ENCODE data around the gene SLCO4A1.
A peak's percentile ranks its signal among the peaks of the same experiment; 100 is the strongest.

The SLCO4A1 gene

GRCh38 chr20:62606551-62607201, 35.6 kb upstream of the SLCO4A1 start:
- DNase-seq, result peak; percentile 11 to 36

GRCh38 chr20:62607366-62608217, 34.7 kb upstream of the SLCO4A1 start:
- no peak for DNase-seq

- DNase-seq, result no peak
These were observed 34.1 kb upstream of the SLCO4A1 start for GRCh38 chr20:62608218-62608565.

- DNase-seq, result no peak
These were observed 33.0 kb upstream of the SLCO4A1 start for GRCh38 chr20:62609279-62609720.

- DNase-seq, result no peak
These were observed 32.2 kb upstream of the SLCO4A1 start for GRCh38 chr20:62609811-62610757.

GRCh38 chr20:62611012-62611411, 31.3 kb upstream of the SLCO4A1 start:
- no peak for DNase-seq

GRCh38 chr20:62611819-62612218, 30.5 kb upstream of the SLCO4A1 start:
- peak in 1 of 2 experiments; percentile 30 for DNase-seq

GRCh38 chr20:62614085-62614960, 28.0 kb upstream of the SLCO4A1 start:
- DNase-seq, result no peak

GRCh38 chr20:62614961-62615680, 27.2 kb upstream of the SLCO4A1 start:
- no peak for DNase-seq

- no peak for DNase-seq
These were observed 26.5 kb upstream of the SLCO4A1 start for GRCh38 chr20:62615750-62616251.

- peak; percentile 53 to 70 for DNase-seq
These were observed 25.3 kb upstream of the SLCO4A1 start for GRCh38 chr20:62616728-62617621.

GRCh38 chr20:62617711-62618483, 24.4 kb upstream of the SLCO4A1 start:
- DNase-seq, result no peak

GRCh38 chr20:62618611-62619529, 23.4 kb upstream of the SLCO4A1 start:
- DNase-seq, result no peak

GRCh38 chr20:62620625-62621024, 21.7 kb upstream of the SLCO4A1 start:
- DNase-seq, result no peak

GRCh38 chr20:62621251-62622110, 20.8 kb upstream of the SLCO4A1 start:
- DNase-seq, result peak in 1 of 2 experiments; percentile 24

GRCh38 chr20:62622178-62622876, 20.0 kb upstream of the SLCO4A1 start:
- DNase-seq, result no peak

All from NCI-H524 (cell line).